H1 (cell line): ENCODE results near the gene TMEM258. TPM values are rescaled to one million over a fixed set of nuclear protein-coding genes. Genes with fewer than 3 reads are reported as not detected.

Source experiments
- CHD7 ChIP-seq: fragments of 300-600 bp; sonication (generic); IDR thresholded peaks from 2 replicates; pipeline ENCODE4 v1.7.1; 2012; ENCODE audit warnings: low read length, moderate library complexity, mild to moderate bottlenecking, inconsistent platforms; ENCODE audit not compliant: insufficient replicate concordance
- CREB1 ChIP-seq: IDR thresholded peaks from 2 replicates; pipeline ENCODE4 v1.6.1; 2012; ENCODE audit warnings: inconsistent platforms
- JUN ChIP-seq: IDR thresholded peaks from 2 replicates; pipeline ENCODE4 v1.6.1; 2011; ENCODE audit warnings: low read depth, mild to moderate bottlenecking, improper control_type of control experiment, low read length
- RAD21 ChIP-seq, 2 experiments: IDR thresholded peaks in 1 of 2; conservative IDR thresholded peaks in 1 of 2; 2 replicates each; pipeline ENCODE4 v1.6.1; 2011; ENCODE audit warnings: low read depth in 2 of 2, low read length in 2 of 2, improper control_type of control experiment in 1 of 2, inconsistent platforms in 1 of 2, mild to moderate bottlenecking in 1 of 2, moderate library complexity in 1 of 2
- RBBP5 ChIP-seq: IDR thresholded peaks from 2 replicates; pipeline ENCODE4 v1.7.1; 2012; ENCODE audit warnings: low read depth, mild to moderate bottlenecking, inconsistent platforms, low read length, moderate library complexity, borderline replicate concordance
- RFX5 ChIP-seq: IDR thresholded peaks from 2 replicates; pipeline ENCODE4 v1.6.1; 2011; ENCODE audit warnings: low read depth, low read length, improper control_type of control experiment, borderline replicate concordance
- SAP30 ChIP-seq: fragments of 300-600 bp; sonication (generic); IDR thresholded peaks from 2 replicates; pipeline ENCODE4 v1.7.1; 2012; ENCODE audit warnings: low read length, moderate library complexity, mild to moderate bottlenecking, inconsistent platforms; ENCODE audit not compliant: insufficient read depth, insufficient replicate concordance
- SUZ12 ChIP-seq: fragments of 200-600 bp; sonication (generic); IDR thresholded peaks from 2 replicates; pipeline ENCODE4 v1.6.1; 2012; ENCODE audit warnings: mild to moderate bottlenecking, inconsistent platforms, low read length, moderate library complexity, mixed read lengths
- TAF1 ChIP-seq: IDR thresholded peaks from 2 replicates; pipeline ENCODE4 v1.6.1; 2011; ENCODE audit warnings: mild to moderate bottlenecking, low read depth, low read length
- polyA plus RNA-seq, 7 experiments: library from polyadenylated mRNA; depleted of rRNA in 3 of 7; stranded (reverse) in 5 of 7; unstranded in 2 of 7; fragments of >200 nt in 5 of 7; fragments of 200-250 nt in 2 of 7; gene quantifications; 1 replicate in 5 of 7; 2 replicates in 1 of 7; 4 replicates in 1 of 7; pipeline versions ENCODE4 v1.2.1 to v1.2.3, GENCODE V29; 2011 to 2013; ENCODE audit warnings: missing spikeins in 2 of 7, mixed read lengths in 2 of 7
- total RNA-seq: library from RNA; stranded (reverse); fragmentation: NEBNext Ultra II Directional; extraction: Animal tissue kit (Norgen Biotek cat#: 25700); gene quantifications from 2 replicates; pipeline ENCODE4 v1.2.1, GENCODE V29; 2021

TMEM258 gene
- total and polyA plus RNA-seq, 2 of the 8 experiments (the other 6 are each of a cell fraction or from before 2014, with no cell fraction given): 186 to 759 TPM

- TF ChIP-seq CHD7: no peak
- TF ChIP-seq SUZ12: no peak
- TF ChIP-seq RBBP5: no peak
- no peak for TF ChIP-seq TAF1
- no peak for TF ChIP-seq RAD21 (IDR thresholded peaks at IDR 0.05 in 1 of 2, conservative IDR thresholded peaks at IDR 0.05 in 1 of 2; ENCODE audit: low read depth in 2 of 2, low read length in 2 of 2)
- TF ChIP-seq SAP30: no peak
- no peak for TF ChIP-seq JUN
- TF ChIP-seq RFX5: no peak
- no peak for TF ChIP-seq CREB1
Measured at GRCh38 chr11:61746442-61747191, 45.8 kb downstream of the TMEM258 start (continued).
